ENCODE data around the gene TMEM9.

Gene TMEM9

GRCh38 chr1:201100169-201100930 lies 53.9 kb downstream of the TMEM9 start:
- no peak for DNase-seq

- DNase-seq: no peak
Observed at GRCh38 chr1:201098992-201099677, 55.1 kb downstream of the TMEM9 start.

GRCh38 chr1:201096977-201097856 lies 57.1 kb downstream of the TMEM9 start:
- DNase-seq: no peak

GRCh38 chr1:201096041-201096461 lies 58.2 kb downstream of the TMEM9 start:
- no peak for DNase-seq

- no peak for DNase-seq
Observed at GRCh38 chr1:201095581-201095980, 58.7 kb downstream of the TMEM9 start.

- DNase-seq: no peak
Observed at GRCh38 chr1:201094832-201095231, 59.4 kb downstream of the TMEM9 start.

- no peak for DNase-seq
Observed at GRCh38 chr1:201093962-201094361, 60.3 kb downstream of the TMEM9 start.

GRCh38 chr1:201093561-201093960 lies 60.7 kb downstream of the TMEM9 start:
- DNase-seq: no peak

- no peak for DNase-seq
Observed at GRCh38 chr1:201092738-201093137, 61.5 kb downstream of the TMEM9 start.

GRCh38 chr1:201091256-201091655 lies 63.0 kb downstream of the TMEM9 start:
- no peak for DNase-seq

GRCh38 chr1:201090541-201090940 lies 63.7 kb downstream of the TMEM9 start:
- no peak for DNase-seq

GRCh38 chr1:201089596-201089995 lies 64.7 kb downstream of the TMEM9 start:
- no peak for DNase-seq

- DNase-seq: no peak
Observed at GRCh38 chr1:201088901-201089525, 65.3 kb downstream of the TMEM9 start.

GRCh38 chr1:201088395-201088794 lies 65.9 kb downstream of the TMEM9 start:
- DNase-seq: no peak

GRCh38 chr1:201085902-201086735 lies 68.2 kb downstream of the TMEM9 start:
- peak; percentile 70 to 85 (median 76) for DNase-seq
